Dermis microvascular lymphatic vessel endothelial cell (primary cell): ENCODE data around the gene FAHD2A. TPM values are rescaled to one million over a fixed set of nuclear protein-coding genes. Genes with fewer than 3 reads are reported as not detected.
A peak's percentile ranks its signal among the peaks of the same experiment; 100 is the strongest.
"Not testable (repeated sequence)": the region's sequence is repeated elsewhere in the genome, so short reads cannot be mapped to it uniquely, and the experiment has no call there.

Experiments
- DNase-seq, 2 donors: peaks; one replicate each; pipeline versions ENCODE4 v3.0.0 to v3.0.0-alpha.2; 2010; ENCODE audit warnings: low read depth in 2 of 2
- total RNA-seq: library from RNA; depleted of rRNA; stranded (reverse); fragments of >200 nt; gene quantifications from 2 replicates; pipeline ENCODE4 v1.2.1, GENCODE V29; 2014

FAHD2A gene
- total RNA-seq, 1 donor from 2014 or later, result 26.4 TPM

DNA sequence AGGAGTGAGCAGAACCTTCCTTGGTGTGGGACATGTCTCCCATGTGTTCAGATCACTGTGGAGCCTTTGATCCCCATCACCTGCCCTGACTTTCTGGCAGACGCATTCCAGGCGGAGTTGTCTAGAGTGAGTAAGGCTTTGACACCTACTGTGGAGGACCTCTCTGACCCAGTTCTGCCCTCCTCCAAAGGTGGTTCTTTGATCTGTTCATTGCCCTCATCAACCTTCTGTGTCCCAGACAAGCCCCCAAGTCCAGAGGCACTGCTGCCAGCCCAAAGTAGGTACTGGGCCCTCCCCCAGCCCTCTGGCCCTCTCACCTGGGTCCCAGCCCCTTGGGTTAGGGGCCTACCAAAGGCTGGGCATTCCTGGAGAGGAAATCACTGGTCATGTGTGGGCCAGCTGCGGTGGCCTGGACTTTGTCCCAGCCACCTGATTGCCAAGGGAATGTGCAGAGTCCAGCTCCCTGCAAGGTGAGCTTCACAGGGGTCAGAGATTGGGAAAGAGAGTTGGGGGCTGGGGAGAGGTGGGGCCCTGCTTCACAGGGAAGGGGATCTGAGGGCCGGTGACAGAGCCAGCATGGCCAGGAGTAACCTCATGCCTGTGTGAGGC, 12.1 kb upstream of the FAHD2A start:
- DNase-seq, result no peak

DNA sequence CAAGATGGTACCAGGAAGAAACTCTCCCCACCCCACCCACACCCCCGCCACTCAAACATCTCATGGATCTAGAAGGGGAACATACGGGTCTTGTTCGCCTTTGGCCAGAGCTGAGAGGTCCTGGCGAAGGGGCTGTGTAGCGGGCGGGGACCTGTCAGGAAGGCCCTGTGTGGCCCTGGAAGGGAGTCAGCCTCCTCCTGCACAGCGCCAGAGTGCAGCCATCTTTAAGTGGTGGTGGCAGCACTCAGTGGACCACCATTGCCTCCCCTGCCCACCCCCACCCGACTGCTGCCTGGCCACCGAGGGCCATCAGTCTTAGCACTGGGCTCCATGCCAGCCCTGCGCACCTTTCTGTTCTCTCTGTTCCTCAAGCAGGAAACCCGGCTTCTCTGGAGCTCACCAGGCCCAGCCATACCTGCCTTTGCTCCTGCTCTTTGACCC, 11.6 kb upstream of the FAHD2A start:
- no peak for DNase-seq

DNA sequence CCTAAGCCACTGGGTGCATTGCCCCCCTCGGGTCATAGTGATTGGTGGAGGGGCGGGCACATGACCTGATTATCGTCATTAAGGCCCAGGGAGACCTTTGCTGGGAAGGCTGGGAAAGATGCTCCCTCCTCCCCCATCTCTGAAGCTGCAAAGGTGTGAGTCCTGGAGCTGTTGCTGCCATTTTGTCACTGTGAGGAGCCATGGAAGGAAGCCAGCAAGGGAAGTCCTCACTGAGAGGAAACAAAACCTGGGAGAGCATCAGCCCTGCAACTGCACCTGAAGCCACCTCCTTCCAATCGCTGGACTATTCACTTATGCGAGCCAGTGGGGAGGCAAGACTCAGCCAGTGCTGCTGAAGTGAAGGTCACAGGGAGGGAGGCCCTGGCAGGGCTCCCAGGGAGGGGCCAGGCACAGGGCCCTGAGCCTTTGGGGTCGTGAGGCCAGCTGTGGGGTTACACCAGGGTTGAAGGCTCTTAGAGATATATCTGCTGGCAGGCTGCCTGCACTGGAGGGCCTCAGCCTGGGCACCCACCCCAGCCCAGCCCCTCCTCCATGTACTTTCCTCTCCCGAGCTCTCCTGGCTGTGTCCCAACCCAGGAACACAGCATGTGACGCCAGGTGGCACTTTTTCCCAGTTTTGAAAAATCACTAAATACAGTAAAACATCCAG, 10.7 kb upstream of the FAHD2A start:
- no peak for DNase-seq

GRCh38 chr2:95392320-95392719, 10.2 kb upstream of the FAHD2A start:
- no peak for DNase-seq

- DNase-seq, result no peak
Measured at GRCh38 chr2:95392730-95393455, 9.6 kb upstream of the FAHD2A start.

- no peak for DNase-seq
Measured at GRCh38 chr2:95393901-95394300, 8.6 kb upstream of the FAHD2A start.

- no peak for DNase-seq
Measured at GRCh38 chr2:95399061-95399460, 3.4 kb upstream of the FAHD2A start.

GRCh38 chr2:95401480-95401879, 1.0 kb upstream of the FAHD2A start:
- DNase-seq, result no peak

DNA sequence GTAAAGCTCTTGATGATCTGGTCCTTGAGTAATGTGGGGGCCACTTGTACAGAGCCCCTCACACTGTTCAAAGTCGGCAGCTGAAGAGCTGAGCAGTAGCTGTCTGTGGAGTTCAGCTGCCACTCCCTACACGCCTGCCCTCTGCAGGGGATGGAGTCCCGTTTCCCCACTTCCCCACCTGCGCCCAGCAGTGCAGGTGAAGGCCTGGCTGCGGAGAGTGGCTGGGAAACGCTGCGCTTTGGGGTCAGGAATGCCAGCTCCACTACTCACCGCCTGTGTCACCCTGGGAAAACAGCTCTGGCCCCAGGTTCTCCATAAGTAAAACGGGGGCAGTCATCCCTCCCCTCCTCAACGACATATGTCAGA, 521 bp upstream of the FAHD2A start:
- not testable (repeated sequence) for DNase-seq

DNA sequence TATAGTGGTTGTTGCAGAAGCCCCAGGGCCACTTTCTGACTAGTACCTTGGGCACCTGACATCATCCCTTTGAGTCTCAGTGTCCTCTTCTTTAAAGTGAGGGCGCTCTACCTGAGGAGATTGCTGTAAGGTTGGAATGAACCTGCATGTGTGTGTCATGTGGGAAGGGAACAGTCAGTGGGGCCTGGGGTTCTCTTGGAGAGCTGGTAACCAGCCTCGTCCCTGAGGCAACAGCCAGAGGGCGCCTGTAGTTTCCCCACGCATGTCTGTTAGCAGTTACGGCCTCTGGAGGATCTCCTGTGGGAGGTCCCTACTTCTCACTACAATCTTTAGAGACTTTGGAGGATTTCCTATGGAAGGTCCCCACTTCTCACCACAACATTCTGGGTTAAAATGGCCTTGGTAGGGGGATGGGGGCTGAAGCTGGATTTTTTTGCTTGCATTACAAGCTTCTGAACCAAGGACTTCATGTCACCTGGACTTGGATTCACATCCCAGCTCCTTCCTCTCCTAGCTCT, 755 bp downstream of the FAHD2A start:
- DNase-seq, result peak in 1 of 2 donors; percentile 39

DNA sequence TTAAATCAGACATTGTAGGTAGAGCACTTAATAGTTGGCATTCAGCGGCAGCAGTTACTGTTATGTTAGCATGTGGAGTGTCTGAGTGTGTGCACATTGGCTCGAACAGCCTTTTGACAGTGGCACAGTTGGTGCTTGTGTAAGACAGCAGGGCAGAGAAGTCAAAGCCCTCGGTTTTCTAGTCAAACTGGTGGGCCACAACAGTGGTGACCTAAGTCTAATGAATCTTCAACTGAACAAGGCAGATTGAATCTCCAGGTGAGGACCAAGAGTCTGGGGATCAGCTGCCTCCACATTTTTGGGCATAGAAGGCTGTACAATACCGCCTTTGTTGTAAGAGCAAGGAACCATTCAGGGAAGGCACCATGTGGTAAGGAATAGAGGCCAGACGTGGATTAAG, 1.3 kb downstream of the FAHD2A start:
- not testable (repeated sequence) for DNase-seq

- DNase-seq, result not testable (repeated sequence)
Measured at GRCh38 chr2:95404676-95405075, 2.2 kb downstream of the FAHD2A start.

GRCh38 chr2:95411239-95411638, 8.7 kb downstream of the FAHD2A start:
- not testable (repeated sequence) for DNase-seq

GRCh38 chr2:95414015-95414594, 11.6 kb downstream of the FAHD2A start:
- DNase-seq, result peak; percentile 16 to 63

DNA sequence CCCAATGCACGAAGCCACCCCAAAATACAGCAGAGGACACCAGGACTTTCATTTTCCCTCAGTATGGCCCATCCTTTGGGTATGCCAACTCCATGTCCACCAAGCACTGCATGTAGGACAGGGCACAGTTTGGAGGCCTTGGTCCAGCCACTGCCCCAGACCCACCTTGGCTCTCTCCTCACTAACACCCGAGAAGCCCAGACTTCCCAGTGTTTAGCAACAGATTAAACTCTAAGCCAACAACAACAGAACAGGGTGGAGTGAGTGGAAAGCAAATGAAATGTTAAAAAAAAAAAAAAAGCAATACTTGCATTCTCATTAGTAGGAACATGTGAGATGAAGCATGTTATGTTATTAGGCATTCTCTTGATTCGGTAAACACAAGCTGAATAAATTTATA, 12.6 kb downstream of the FAHD2A start:
- not testable (repeated sequence) for DNase-seq

DNA sequence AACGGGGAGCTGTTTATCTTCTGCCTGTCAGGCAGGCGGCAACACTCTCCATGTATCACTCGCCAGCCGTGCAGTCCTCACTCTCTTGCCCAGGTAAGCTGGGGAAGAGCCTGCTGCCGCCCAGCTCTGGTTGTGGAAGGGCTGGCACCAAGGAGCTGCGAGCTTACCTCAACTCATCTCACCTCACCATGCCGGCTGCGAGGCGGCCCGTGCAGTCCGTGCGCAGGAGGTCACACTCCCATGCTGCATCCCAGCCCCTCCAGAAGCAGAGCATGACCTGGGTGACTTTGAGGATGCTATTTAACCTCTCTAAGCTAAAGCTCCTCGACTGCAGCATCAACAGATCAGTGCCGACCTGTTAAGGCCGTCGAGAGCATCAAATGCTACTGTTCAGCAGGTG, 13.1 kb downstream of the FAHD2A start:
- DNase-seq, result not testable (repeated sequence)

GRCh38 chr2:95427196-95427867, 24.8 kb downstream of the FAHD2A start:
- not testable (repeated sequence) for DNase-seq

DNA sequence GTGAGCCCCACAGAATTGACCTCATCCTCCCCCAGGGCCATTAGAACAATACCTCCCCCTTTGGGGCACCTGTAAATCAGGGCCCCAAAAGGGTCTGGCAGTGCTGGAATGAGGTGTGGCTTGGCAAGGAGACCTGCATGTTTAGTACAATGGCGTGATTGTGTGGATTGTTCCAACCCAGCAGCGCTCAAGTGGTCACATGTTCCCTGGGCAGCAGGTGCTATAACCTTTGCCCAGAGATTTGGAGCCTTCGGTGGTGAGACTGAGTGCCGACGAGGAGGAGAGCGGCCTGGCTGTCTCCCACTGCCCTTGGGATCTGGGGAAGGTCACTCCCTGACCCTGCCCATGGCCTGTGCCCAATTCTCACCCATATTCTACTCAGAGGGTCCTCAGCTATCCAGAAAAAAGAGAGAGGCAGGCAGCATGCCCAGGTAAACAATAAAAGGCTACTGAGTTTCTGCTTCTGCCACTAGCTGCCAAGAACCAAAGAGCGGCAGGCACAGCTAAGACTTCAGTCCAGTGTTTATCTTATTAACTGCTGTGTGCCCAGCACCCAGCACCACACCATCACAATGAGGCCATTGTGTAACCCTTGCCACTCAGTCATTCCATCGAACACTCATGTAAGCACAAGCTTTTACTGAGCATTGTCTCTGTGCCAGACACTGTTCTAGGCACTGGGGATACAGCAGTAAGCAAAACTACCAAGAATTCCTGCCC, 27.4 kb downstream of the FAHD2A start:
- not testable (repeated sequence) for DNase-seq

DNA sequence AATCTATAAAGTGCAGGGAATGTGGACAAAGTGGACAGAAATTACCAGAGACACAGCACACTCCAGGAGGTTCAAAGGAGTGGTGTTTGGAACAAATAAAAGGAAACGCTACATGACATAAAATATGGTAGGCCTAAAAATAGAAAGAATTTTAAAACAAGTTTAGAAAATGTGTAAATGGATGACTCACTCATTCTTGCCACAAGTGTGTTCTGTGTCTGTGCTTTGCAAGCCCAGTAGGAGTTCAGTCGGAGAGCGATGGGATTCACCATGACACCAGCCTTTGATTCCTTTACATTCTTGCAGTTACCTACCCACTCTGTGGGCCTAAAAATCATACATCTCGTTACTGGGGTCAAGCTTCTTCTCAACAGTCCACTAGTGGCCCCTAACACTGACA, 30.9 kb downstream of the FAHD2A start:
- not testable (repeated sequence) for DNase-seq

GRCh38 chr2:95433973-95434372, 31.5 kb downstream of the FAHD2A start:
- not testable (repeated sequence) for DNase-seq
